IPS-NIHi7 (cell line): ENCODE measurements around the gene IGSF21.

ENCODE experiments used
- DNase-seq: peaks from one replicate; pipeline ENCODE4 v3.0.0; 2012; ENCODE audit warnings: mixed read lengths; ENCODE audit errors: extremely low spot score

The IGSF21 gene

GRCh38 chr1:18205319-18205718, 97.7 kb downstream of the IGSF21 start:
- no peak for DNase-seq

GRCh38 chr1:18211764-18212163, 104.2 kb downstream of the IGSF21 start:
- DNase-seq, result no peak

GRCh38 chr1:18217398-18218043, 109.9 kb downstream of the IGSF21 start:
- DNase-seq, result peak; percentile 81

GRCh38 chr1:18229625-18230024, 122.0 kb downstream of the IGSF21 start:
- DNase-seq, result no peak

GRCh38 chr1:18230321-18230720, 122.7 kb downstream of the IGSF21 start:
- DNase-seq, result no peak

DNA sequence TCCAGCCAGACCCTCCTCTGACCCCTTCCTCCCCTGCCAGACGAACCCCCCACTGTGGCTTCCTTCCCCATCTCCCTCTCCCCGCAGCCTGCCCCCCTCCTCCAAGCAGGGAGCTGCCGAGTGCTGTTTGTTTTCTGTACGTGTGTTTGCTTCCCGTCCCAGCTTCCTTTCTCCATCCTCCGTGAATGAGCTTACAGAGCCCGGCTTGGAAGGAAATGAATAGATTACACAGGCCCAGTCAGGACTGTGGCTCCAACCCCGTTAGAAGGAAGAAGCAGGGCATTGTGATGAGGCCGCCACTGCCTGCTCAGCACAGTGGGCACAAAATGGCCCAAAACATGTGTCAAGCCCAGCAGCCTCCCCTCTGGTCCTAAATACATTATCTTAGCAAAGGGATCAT, 123.2 kb downstream of the IGSF21 start:
- DNase-seq, result no peak

- no peak for DNase-seq
Measured at GRCh38 chr1:18232052-18232451, 124.5 kb downstream of the IGSF21 start.

- DNase-seq, result peak; percentile 26
Measured at GRCh38 chr1:18233176-18233864, 125.7 kb downstream of the IGSF21 start.

DNA sequence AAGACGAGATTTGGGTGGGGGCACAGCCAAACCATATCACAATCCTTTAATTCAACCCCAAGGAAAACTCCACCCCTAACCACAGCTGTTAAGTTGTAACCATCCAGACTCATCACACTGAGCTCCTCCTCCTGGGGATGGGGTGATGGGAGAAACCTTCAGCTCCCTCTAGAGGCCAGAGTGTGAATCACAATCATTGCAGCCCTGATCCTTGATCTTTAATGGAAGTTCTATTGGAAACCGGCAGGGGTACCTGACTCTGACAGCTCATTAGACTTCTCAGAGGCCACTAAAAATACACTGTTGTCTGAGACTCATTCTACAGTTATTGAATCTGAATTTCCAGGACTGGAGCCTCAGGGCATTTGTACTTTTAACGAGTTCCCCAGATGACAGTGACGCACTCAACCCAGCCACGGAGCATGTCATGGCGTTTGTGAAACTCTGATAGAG, 127.2 kb downstream of the IGSF21 start:
- peak; percentile 95 for DNase-seq

DNA sequence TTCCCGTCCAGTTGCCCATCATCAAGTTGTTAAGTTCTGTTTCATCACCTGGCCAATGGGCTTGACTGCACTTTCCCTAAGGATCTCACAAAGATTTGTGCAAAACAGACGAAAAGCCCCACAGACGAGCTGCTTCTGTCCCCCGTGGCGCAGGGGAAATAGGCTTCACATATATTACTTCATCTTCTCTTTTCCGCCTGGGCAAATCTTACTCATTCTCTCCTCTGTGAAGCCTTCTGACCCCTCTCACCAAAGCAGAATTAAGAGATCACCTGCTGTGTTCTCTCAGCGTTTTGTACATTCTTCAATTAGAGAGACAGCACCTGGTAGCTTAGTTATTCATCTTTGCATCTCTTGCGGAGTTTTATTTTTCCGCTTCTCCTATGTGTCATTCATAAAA, 129.8 kb downstream of the IGSF21 start:
- DNase-seq, result no peak

DNA sequence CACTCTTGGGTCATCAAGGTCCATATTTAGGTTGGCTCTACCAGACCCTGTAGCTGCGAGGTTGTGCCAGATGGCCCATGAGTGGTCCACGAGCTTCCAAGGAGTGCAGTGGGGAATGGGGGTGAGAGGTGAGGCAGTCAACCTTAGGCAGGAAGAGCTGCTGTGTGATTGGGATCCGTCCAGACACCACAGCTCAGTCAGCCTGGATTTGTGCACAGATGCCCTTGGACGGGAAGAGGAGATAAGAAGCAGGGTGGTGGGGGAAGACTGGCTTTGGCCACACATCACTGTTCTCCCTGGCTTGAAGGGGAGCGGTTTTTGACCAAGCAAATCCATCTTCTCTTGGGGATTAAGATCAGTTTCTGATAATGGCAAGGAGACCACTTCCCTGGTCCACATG, 130.6 kb downstream of the IGSF21 start:
- DNase-seq, result no peak

GRCh38 chr1:18239671-18240070, 132.1 kb downstream of the IGSF21 start:
- no peak for DNase-seq

GRCh38 chr1:18240906-18241305, 133.3 kb downstream of the IGSF21 start:
- no peak for DNase-seq

DNA sequence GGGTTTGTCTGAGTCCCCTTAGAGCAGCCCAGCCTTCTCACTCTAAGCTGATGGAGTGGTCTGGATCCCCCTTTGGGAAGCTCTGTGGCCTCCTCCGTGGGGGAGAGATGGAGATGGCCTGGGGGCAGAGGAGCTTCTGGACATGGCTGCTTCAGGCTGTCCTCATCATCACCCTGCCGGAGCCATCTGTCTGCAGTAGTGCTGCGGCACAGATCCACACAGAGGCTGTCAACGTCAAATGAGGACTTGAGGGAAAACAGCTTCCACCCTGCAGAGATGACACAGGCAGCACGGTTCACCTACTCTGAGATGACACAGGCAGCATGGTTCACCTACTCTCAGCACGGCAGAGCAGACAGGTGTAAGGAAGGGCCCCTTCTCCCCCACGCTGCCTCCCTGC, 134.3 kb downstream of the IGSF21 start:
- no peak for DNase-seq

DNA sequence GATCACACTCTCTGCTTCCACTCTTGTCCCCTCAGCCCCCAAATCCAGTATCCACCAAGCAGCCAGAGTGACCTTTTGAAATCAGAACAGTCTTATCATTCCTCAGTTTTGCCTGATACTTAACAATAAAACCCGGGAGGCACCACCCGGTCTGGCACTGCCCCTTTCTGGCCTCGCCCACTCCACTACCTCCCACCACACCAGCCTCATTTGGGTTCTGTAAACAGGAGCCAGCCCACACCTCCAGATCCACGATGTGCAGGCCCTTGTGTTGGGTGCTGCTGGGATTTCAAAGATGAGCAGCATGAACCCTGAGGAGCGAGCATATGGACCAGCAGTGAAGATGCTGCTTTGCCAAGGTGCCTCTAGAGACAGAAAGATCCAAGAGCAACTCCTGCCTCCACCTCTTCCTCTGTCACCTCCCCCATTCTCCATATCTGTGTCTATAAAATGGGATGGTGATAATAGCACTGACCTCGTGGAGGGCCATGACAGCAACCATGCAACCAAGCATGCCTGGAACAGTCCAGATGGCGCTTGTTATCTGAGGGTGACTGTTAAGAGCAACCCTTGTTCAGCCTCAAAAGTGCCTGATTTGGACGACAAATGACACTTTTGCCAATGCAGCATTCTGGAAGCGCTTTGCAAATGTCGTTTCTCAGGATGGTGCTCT, 136.0 kb downstream of the IGSF21 start:
- no peak for DNase-seq

GRCh38 chr1:18244762-18245161, 137.2 kb downstream of the IGSF21 start:
- DNase-seq, result no peak

DNA sequence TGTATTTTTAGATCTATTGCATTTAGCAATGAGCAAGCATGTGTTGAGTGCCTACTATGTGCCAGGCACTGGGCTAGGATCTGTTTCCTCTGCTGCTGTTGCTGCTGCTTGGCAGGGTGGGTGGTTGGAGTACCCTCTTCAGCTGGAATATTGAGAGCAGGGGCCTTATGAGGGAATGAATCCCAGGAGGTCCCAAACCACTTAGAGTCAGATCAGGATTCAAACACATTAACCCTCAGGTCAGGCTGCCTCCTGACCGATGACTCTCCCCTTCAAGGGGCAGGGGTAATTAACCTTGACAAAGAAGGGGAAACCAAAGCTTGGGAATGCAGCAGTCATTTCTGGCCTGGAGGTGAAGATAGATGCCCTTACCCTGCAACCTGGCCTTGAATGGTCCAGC, 138.0 kb downstream of the IGSF21 start:
- DNase-seq, result no peak

GRCh38 chr1:18246543-18246942, 138.9 kb downstream of the IGSF21 start:
- peak; percentile 44 for DNase-seq

DNA sequence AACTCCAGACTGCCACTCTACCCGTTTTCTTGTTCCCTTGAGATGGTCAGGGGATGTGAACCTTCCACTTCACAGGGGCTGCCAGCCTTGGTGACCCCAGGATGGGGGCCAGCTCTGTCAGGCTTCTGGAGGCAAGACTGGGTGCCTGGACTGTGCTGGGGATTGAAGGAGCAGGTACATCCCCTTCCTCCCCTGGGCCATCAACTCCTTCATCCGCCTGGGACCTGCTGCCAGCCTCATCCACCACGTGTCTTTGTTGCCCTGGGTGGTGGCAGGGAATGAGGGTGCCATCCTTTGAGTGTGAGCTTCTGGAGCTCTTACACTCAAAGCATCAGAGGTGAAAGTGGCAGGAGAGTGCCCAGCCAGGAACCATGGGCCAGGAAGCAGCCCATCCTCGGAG, 139.6 kb downstream of the IGSF21 start:
- DNase-seq, result no peak

DNA sequence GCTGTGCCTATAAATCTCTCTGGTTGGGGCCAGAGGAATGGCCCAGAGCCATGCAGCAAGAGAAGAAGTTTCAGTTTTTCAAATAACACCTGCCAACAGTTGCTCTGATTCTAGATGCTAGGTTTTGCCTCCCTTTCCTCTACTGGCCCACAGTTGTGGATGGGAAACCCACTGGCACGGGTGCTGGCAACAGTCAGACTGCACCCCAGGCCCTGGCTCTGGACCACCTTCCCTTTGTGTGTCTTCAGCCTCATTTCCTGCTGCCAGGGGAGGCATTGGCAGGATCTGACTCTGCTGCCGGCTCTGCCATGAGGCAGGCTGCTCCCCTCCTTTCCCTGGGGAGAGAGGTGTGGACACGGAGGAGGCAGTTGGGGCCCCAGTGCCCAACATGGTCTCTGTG, 142.0 kb downstream of the IGSF21 start:
- no peak for DNase-seq

DNA sequence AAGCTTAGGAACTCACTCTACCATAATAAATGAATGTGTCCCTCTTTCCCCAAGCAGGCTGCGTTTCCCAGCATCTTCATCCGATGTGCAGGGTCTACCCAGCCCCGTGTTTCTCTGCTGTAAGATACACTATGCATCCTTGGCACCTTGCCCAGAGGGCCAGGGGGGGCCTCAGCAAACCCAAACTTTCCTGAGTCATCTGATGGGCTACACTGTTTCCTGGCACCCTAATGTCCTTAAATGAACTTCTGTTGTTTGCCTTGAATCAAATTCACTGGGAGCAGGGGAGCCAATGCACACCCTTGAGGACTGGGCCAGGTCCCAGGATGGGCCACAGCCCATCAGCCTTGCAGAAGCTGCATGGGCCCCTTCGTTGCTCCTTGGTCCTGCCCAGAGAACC, 145.5 kb downstream of the IGSF21 start:
- no peak for DNase-seq

GRCh38 chr1:18256282-18257235, 149.0 kb downstream of the IGSF21 start:
- peak; percentile 96 for DNase-seq
